Thoracic aorta (tissue), 2 donors: ENCODE data around the gene RAB3B. TPM values are rescaled to one million over a fixed set of nuclear protein-coding genes. Genes with fewer than 3 reads are reported as not detected.

Source experiments
- ATAC-seq: fragments of 150-250 bp; one replicate; pipeline ENCODE4 v1.8.0; 2017; ENCODE audit warnings: low read depth; ENCODE audit not compliant: insufficient number of reproducible peaks, low FRiP score
- DNase-seq: peaks from one replicate; pipeline ENCODE4 v3.0.0-alpha.2; 2020; ENCODE audit warnings: low spot score
- H3K27ac ChIP-seq, 2 donors: fragments of 200-600 bp; sonication (generic); 1 replicate in 1 of 2; 2 replicates in 1 of 2; pipeline ENCODE4 v1.5.1; 2016; ENCODE audit warnings: mild to moderate bottlenecking in 2 of 2, moderate library complexity in 2 of 2
- H3K27me3 ChIP-seq: fragments of 200-600 bp; sonication (generic); replicated peaks from 2 replicates; pipeline ENCODE4 v1.6.0; 2016; ENCODE audit warnings: mild to moderate bottlenecking; ENCODE audit not compliant: insufficient read depth
- H3K36me3 ChIP-seq: fragments of 200-600 bp; sonication (generic); one replicate; pipeline ENCODE4 v1.5.1; 2016
- H3K4me1 ChIP-seq, 2 donors: fragments of 200-600 bp; sonication (generic); 1 replicate in 1 of 2; 2 replicates in 1 of 2; pipeline versions ENCODE4 v1.5.1 to v1.6.0; 2016; ENCODE audit warnings: low read depth in 2 of 2, mild to moderate bottlenecking in 1 of 2; ENCODE audit not compliant: control insufficient read depth in 1 of 2
- H3K4me3 ChIP-seq: fragments of 200-600 bp; sonication (generic); 2 replicates; pipeline ENCODE4 v1.5.1; 2016; ENCODE audit warnings: mild to moderate bottlenecking
- H3K9me3 ChIP-seq: fragments of 200-600 bp; sonication (generic); 2 replicates; pipeline ENCODE4 v1.5.1; 2016
- total RNA-seq, 2 donors: library from RNA; depleted of rRNA; stranded (reverse); fragments of >200 nt; gene quantifications; one replicate each; pipeline versions ENCODE4 v1.1.0 to v1.2.3, GENCODE V29; 2016
- TF ChIP-seq, protein P1 (sequence below): fragments of 200-600 bp; sonication (generic); IDR thresholded peaks from one replicate; pipeline ENCODE4 v1.5.1; 2019; ENCODE audit warnings: antibody characterized with exemption

Gene RAB3B
- total RNA-seq, 2 donors from 2014 or later, result not detected

DNA sequence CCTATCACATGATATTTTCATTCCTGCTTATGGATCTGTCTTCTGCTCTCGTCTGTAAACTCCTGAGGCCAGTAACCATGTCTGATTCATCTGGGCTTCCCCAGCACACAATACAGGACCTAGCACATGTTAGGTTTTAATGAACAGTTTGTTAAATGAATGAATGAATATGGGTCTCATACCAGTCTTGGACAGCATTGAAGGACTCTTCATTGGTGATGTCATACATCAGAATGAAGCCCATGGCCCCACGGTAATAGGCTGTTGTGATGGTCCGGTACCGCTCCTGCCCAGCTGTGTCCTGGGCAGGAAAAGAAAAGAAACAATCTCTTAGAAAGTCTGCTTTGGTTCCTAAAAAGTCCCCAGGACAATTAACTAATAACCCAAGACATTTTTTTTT, 53.4 kb downstream of the RAB3B start:
- Histone ChIP-seq H3K9me3 (peaks cover 10% of the 10 kb centered on the region), H3K4me3 (no peak overlapping the region), H3K27ac (no peak overlapping the region), H3K36me3 (no peaks in the 10 kb centered on the region), H3K4me1 (no peaks in the 10 kb centered on the region), H3K27me3 (no peaks in the 10 kb centered on the region)
- ATAC-seq, result no peak
- TF ChIP-seq, protein P1, sequence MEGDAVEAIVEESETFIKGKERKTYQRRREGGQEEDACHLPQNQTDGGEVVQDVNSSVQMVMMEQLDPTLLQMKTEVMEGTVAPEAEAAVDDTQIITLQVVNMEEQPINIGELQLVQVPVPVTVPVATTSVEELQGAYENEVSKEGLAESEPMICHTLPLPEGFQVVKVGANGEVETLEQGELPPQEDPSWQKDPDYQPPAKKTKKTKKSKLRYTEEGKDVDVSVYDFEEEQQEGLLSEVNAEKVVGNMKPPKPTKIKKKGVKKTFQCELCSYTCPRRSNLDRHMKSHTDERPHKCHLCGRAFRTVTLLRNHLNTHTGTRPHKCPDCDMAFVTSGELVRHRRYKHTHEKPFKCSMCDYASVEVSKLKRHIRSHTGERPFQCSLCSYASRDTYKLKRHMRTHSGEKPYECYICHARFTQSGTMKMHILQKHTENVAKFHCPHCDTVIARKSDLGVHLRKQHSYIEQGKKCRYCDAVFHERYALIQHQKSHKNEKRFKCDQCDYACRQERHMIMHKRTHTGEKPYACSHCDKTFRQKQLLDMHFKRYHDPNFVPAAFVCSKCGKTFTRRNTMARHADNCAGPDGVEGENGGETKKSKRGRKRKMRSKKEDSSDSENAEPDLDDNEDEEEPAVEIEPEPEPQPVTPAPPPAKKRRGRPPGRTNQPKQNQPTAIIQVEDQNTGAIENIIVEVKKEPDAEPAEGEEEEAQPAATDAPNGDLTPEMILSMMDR, result no peak
- no peak for DNase-seq

DNA sequence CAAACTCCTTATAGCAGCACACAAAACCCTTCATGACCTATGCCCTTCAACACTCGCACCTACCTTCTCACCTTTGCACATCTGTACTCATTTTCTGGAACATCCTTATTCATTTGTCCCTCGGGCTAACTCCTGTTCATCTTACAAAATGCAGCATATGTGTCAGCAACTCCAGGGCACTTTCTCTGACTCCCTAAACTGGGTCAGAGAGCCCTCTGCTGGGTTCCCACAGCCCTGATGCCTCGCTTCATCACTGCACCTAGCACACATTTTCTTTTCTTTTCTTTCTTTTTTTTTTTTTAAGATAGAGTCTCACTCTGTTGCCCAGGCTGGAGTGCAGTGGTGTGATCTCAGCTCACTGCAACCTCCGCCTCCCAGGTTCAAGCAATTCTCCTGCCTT, 54.0 kb downstream of the RAB3B start:
- DNase-seq, result no peak
- Histone ChIP-seq H3K4me3 (no peak overlapping the region), H3K9me3 (peaks cover 9% of the 10 kb centered on the region), H3K36me3 (no peaks in the 10 kb centered on the region), H3K27me3 (no peaks in the 10 kb centered on the region), H3K27ac (no peak overlapping the region), H3K4me1 (no peaks in the 10 kb centered on the region)
- ATAC-seq, result no peak
- TF ChIP-seq, protein P1, result no peak

DNA sequence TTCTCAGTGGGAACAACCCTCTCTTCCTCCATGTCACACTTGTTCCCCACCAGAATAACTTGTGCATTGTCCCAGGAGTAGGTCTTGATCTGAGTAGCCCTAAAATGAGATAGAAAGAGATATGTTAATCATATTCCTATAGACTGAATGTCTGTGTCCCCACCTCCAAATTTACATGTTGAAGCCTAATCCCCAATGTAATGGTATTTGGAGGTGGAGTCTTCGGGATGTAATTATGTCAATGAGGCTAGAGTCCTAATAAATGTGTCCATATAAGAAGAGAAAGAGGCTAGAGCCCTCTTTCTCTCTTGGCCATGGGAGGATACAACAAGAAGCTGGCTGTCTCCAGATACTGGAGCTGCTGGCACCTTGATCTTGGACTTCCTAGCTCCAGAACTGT, 57.2 kb downstream of the RAB3B start:
- H3K36me3 ChIP-seq, result no peaks in the 10 kb centered on the region
- H3K4me1 ChIP-seq, result no peaks in the 10 kb centered on the region
- H3K4me3 ChIP-seq, result no peak overlapping the region
- DNase-seq (no peak), ATAC-seq (no peak)
- H3K27me3 ChIP-seq, result no peaks in the 10 kb centered on the region
- no peak overlapping the region for H3K27ac ChIP-seq
- H3K9me3 ChIP-seq, result no peaks in the 10 kb centered on the region
- TF ChIP-seq, protein P1, result no peak

DNA sequence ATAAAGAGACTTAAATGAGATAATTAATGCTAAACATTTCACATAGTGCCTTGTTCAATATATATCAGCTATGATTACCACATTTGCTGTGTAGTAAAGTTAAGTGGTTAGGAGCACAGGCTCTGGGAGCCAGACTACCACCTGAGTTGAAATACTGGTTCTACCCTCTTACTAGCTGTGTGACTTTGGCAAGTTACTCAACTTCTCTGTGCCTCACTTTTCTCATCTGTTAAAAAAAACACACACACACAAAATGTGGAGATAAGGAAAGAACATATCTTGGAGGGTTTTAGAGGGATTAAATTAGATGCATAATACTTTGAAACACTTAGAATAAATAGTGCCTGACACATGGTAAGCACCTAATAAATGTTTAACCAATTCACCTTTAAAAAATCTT, 60.2 kb downstream of the RAB3B start:
- Histone ChIP-seq H3K9me3 (no peaks in the 10 kb centered on the region), H3K36me3 (no peaks in the 10 kb centered on the region), H3K4me3 (no peak overlapping the region), H3K4me1 (no peaks in the 10 kb centered on the region), H3K27ac (no peak overlapping the region), H3K27me3 (no peaks in the 10 kb centered on the region)
- ATAC-seq (no peak), DNase-seq (no peak)
- TF ChIP-seq, protein P1, result no peak

DNA sequence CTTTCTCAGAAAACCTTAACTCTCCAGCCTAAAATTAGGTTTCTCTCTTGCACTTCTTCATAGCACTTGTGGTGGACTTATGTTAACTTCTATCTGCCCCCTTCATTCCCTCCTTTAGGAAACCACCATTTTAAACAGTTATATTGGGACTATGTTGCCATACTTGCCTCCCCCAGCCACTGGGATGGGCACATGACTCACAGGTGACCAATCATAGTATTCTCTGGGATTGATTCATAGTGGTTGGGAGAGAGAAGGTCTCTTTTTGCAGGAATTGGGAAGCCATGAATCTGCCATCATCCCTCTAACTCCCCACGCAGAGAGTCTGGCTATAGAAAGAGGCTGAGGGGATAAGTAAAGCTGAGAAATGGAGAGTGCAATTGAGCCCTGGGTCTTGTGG, 61.6 kb downstream of the RAB3B start:
- DNase-seq (no peak), ATAC-seq (no peak)
- TF ChIP-seq, protein P1, result no peak
- Histone ChIP-seq H3K36me3 (no peaks in the 10 kb centered on the region), H3K4me1 (no peaks in the 10 kb centered on the region), H3K27me3 (no peaks in the 10 kb centered on the region), H3K9me3 (no peaks in the 10 kb centered on the region), H3K4me3 (no peak overlapping the region), H3K27ac (no peak overlapping the region)
